ENCODE measurements around the gene DNAAF8.

DNA sequence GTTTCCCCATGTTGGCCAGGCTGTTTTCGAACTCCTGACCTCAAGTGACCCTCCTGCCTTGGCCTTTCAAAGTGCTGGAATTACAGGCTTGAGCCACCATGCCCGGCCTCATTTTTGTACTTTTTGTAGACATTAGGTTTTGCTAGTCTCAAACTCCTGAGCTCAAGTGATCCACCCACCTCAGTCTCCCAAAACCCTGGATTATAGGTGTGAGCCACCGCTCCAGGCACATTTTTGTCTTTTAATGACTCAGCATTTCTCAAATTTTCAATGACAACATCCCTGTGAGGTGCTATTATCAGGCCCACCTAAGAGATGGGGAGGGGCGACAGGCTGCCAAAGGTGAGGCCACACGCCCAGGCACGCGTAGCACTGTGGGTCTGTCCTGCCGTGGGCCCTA, 52.7 kb downstream of the DNAAF8 start:
- TF ChIP-seq POLR2A (IDR thresholded peaks at IDR 0.05; ENCODE audit: low read depth, low read length) (no peak), POLR2AphosphoS5 (IDR thresholded peaks at IDR 0.05; ENCODE audit: low read depth, low read length) (no peak), TAF1 (IDR thresholded peaks at IDR 0.05; ENCODE audit: borderline replicate concordance, low read depth, low read length) (no peak)
